Activated CD4-positive, alpha-beta T cell treated with anti-CD3 and anti-CD28 coated beads, Interleukin-2, amount 50 U/mL, for 48 hours (primary cell): ENCODE measurements around the gene R3HCC1L.

Source experiments
- DNase-seq, 2 experiments: peaks; one replicate each; pipeline ENCODE4 v3.0.0-alpha.2; 2020

The R3HCC1L gene

DNA sequence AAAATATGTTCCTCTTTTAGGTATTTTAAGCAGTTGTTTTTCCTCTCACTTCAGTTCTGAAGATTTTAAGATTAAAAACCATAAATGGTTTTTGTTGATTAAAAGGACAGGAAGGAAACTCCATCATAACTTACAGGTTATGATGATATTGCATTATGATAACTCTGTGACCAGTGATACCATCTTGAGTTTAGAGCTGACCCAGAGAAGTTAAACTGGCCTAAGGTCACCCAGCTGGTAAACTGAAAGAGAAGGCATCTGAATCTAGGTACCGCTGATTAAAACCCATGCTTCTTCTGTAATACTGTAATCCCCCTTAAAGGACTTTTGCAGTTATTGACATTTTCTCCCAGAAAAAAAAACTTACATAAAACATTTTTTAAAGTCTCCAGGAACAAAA, 103.9 kb downstream of the R3HCC1L start:
- DNase-seq = no peak

DNA sequence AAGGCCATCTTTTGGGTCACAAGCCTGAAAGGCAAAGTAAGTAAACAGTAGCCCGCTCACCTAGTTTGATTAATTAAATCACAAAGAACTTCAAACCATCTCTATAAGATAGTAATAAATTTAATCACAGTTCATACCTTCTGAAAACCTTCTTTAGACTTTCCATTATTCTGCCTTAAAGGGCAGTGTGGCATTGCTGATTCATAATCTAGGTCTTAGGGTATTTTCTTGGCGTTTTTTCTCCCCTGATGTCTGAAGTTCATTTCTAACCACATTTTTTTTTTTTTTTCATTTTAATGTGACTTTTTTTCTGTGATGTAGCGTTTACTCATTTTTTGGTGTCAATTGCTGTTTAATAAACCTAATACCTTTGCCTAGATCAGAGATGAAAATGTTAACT, 106.1 kb downstream of the R3HCC1L start:
- DNase-seq = no peak

DNA sequence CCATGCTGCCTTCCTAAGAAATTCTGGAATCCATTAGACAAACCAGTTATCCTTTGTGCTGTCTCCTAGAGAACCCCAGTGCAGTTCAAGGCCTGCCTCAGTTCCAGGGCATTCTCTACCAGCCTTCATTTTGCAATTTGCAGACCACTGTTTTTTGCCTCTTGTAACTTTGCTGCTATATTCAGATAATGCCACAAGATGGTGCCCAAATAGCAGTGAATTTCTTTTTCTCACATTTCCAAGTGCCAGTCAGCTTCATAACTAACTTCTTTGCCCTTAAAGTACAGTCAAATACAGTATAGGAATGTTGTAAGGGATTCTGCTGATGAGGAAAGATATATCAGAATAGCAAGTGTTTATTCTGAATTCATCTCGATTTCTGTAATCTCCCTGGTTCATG, 108.4 kb downstream of the R3HCC1L start:
- DNase-seq = no peak

DNA sequence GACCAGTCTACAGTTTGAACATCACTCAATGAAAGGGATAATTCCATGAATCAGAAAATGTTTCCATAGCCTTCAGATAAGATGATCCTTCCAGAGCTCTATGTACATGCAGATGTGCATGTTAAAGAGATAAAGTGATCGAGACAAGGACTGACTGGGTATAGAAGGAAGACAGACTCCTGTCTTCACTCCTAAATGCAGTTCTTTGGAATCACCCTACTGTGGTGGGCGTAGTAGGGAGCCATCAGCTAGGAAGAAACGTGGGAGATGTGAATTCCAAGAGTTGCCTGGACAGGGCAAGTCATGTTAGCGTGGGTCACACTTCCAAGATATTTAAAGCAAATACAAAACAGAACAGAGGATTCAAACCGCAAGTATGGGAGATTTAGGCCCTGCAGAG, 109.7 kb downstream of the R3HCC1L start:
- no peak for DNase-seq

DNA sequence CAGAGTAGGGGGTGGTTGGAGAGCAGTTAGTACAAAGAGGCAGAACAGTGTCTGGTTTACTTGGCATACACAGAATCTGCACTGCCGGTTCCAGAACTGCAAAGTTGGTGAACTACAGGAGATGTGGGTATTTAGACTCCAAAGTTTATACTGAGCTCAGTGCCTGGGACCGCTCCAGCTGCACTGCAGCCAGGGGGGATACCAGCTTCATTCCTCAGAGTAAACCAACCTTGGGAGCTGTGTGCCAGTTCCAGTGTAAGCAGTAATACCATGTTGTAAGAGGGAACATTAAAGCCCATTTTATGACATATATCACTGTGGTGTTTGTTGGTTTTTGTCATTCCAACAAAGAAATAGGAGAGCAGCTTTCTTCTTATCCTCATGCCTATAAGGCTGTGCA, 110.1 kb downstream of the R3HCC1L start:
- DNase-seq = no peak

DNA sequence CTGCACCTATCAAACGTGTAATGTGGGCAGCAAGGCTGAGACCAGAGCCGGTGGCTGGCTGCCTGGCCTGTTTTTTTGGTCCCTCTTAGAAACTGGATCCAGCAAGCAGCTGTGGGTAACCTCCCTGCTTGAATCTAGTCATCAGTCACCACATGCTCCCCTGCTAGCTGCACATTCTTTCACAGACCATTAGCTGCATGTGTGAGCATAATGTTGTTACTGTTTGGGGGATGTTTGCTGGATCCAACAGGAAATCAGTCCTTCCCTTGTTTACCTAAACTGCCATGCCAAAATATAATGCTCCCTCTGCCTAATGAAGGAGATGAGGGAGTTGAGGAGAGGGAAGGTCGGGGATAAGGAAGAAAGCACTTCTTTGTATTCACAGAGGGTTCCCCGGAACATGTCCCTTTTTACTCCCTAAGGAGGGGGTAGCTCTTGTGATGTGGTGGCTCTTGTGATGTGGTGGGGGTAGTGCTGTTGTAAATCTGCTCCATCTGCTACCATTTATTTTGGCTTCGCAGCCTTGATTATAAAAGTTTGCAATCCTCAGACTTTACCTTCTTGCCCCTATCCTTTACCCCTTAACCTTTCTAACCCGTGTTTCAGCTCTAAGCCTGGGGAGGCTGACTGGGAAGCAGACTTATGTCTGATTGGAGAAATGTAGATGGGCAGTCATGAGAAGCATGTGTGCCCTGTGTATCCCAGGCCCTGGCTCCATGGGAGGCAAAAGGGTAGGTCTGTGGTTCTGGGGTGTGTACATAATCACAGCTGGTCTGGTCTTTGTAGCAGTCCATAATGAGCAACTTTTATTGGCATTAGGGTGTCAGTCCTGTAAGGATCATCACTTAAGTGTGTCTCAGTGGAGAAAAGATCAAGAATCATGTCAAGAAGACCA, 112.7 kb downstream of the R3HCC1L start:
- no peak for DNase-seq

DNA sequence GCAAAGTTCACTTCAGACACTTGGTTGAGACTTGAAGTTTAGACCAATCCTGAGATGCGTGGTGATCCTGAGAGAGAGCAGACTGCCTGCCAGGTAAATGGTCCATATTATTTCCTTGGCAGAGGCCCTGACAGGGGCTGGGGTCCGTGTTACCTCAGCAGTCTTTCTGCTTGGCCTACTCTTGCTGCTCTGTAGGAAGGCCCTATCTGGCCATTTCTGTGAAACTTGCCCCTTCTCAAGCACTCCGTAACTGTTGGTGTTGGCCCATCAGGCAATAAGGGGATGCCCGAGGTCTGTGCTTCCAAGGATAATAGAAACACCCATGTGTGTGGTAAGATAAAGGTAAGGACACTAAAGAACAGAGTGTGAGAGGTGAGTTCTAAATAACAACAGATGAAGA, 113.6 kb downstream of the R3HCC1L start:
- DNase-seq = no peak

DNA sequence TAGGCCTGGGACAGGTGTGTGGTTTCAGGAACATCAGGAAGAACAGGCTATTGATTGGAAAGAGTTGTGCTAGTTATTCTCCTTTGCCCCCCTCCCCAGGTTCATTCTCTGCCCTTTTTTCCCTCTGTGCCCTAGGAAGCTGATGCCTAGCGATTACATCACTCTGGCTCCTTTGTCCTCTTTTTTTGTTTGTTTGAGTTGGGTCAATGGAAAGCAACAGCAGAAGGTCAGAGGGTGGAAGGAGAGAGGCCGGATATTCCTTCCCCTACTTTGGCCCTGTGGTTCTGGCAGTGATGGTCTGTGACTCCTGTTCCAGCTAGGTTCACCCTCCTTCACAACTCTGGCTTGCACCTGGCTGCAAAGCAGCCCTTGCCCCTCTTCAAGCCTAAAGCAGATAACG, 114.7 kb downstream of the R3HCC1L start:
- DNase-seq = no peak

DNA sequence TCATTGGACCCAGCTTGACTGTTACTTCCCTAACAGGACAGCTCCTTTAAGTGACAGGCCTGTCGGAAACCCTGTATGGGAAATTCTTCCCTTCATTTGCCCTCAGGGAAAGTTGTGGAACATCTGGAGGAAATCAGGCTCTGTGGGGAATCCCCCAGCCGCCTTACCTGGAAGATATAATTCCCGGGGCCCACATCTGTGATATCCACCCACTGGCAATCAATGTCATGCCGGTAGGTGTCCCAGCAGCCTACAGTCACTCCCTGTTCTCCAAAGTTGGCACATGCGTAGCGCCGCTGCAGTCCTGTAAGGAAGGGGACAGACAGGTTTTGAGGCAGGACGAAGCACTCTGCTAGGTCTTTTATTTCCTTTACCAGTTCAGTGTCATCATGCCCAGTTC, 116.9 kb downstream of the R3HCC1L start:
- no peak for DNase-seq

DNA sequence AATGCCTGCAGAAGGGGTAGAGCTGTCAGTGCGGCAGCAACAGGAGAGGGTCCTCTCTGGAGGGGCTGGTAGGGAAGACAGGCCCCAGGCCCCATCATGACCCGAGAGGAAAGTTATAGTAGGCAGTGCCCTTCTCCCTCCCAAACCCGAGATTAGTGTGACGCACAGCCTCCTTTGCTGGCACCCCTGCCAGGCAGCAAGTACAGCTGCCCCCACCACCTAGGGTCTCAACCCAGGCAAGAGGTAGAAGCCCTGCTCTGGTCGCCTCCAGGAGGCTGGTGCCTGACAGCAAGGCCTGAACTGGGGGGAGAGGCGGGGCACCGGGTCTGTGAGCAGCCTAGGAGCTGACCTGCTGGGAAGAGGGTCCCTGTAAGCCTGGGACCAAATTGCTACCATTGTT, 118.0 kb downstream of the R3HCC1L start:
- no peak for DNase-seq

DNA sequence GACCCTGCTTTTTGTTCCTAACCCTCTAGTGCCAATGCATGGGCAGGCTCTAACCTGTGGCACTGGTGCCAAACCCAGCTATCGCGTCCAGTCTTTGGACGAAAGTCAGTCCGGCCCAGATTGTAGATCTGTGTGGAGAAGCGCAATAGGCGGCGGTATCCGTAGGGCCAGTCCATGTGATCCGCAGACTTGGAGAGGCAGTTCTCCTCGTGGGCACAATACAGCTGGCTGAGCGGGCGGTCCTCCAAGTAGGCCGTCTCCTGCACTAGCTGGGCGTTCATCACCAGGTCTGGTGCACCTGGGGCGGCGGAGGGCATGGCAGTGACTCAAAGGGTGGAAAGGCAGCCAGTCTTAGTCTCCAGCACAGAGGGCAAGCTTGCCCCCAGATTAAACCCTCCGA, 119.0 kb downstream of the R3HCC1L start:
- DNase-seq = no peak

DNA sequence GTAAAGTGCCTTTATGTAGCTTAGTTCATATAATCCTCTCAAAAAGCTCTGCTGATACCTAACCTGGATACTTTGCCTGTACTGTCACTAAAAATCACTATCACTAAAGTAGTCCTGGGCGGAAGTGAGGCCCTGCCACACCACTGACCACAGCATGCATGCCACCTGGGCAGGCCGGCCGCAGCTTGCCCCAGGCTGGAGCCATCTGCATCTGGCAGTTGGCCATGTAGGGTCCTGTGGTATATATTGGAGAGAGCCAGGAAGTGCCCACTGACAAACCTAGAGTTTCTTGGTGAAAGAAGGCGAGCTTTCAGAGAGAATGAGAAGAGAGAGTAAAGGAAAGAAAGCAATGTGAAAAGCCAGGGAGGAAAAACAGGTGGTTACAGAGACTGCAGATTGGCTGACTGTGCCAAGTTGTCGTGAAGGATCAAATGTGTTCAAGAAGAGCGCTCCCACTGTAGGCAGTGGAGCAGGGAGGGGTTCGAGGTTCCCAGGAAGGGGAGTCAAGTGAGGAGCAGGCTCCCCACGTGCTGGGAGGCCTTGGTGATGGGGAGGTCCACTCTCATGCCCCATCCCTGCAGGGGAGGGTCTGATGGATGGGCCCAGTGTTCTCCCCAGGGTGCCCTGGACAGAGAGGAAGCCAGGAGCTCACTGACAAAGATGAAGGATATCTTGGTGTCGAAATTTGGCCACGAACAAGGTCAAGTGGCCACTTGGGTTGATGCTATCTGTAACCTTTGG, 119.9 kb downstream of the R3HCC1L start:
- DNase-seq = no peak

DNA sequence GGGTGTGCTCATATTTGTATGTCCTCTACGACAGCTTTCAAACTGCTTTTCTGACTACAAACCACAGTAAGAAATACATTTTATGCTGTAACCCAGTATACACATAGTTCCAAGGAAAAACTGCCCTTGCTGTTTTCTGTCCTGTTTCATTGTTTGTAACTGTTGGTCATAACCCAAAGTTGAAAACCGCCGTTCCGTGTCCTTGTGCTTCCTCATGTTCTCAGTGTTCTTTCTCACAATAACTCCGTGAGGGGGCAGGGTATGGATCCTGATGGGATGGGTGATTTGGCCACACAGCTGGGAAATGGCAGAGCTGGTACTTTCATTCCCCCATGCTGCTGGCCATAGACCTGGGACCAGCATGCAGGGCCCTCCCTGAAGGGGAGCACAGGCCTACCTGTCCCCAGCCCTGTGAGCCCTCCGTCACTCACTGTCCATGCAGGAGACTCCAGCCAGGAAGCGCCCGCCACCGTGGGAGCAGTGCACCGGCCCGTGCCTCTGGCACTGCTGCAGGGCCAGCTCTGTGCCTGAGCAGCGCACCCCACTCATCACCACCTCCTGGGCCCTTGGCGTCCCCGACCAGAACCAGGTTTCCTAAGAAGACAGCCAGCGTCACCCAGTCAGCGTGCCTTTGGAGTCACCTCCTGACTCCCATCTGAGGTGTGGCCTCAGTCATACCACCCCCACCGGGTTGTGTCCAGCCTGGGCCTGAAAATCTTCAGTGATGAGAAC, 120.9 kb downstream of the R3HCC1L start:
- no peak for DNase-seq

DNA sequence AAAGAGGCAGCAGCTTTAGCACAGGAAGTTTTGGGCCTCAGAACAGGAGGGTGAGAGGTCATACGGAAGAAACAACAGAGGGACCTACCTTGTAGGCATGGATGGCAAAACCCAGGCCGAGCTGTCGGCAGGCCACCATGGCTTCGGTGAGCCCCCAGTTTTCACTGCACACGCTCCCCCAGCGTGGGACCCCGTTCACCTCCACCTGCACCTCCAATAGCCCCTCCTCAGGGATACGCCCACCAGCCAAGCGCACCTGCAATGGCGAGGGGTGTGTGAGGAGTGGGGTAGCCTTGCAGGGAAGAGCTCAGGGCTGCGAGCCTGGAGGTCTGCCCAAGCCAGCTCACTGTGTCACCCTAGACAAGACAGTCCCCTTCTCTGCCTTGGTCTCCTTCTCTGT, 122.2 kb downstream of the R3HCC1L start:
- no peak for DNase-seq

DNA sequence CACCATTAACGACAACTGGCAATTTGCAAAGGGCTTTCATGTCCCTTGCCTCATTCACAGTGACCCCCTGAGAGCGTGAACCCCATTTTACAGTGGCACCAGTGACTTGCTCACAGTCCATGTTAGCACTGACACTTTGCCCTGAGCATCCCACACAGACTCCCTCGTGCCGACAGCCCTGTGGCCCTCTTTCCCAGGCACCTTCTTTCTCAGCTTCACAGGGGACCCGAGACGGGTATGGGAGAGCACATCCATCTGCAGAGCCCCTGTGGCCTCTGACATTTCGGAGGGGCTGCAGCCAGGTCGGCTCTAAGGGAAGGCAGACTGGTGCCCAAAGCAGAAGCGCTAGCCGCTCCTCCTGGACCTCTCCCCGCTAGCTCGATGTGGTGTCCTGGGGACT, 122.7 kb downstream of the R3HCC1L start:
- DNase-seq = no peak

DNA sequence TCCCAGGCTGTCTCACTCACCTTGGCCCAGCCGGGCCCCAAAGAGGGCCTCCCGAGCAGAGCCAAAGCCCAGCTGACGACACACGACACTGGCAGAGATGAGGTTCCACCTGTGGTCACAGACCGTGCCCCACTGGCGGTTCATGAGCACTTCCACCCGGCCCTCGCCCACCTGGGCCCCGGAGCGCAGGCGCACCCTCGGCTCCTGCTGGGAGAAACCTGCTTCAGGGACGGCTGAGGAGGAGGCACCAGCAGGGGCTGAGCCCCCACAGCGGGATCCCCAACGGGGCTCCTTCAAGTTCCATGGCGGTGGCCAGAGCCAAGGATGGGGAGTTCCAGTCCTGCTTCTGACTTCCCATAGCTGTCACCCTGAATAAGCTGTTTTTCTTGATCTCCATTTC, 123.5 kb downstream of the R3HCC1L start:
- DNase-seq = no peak

DNA sequence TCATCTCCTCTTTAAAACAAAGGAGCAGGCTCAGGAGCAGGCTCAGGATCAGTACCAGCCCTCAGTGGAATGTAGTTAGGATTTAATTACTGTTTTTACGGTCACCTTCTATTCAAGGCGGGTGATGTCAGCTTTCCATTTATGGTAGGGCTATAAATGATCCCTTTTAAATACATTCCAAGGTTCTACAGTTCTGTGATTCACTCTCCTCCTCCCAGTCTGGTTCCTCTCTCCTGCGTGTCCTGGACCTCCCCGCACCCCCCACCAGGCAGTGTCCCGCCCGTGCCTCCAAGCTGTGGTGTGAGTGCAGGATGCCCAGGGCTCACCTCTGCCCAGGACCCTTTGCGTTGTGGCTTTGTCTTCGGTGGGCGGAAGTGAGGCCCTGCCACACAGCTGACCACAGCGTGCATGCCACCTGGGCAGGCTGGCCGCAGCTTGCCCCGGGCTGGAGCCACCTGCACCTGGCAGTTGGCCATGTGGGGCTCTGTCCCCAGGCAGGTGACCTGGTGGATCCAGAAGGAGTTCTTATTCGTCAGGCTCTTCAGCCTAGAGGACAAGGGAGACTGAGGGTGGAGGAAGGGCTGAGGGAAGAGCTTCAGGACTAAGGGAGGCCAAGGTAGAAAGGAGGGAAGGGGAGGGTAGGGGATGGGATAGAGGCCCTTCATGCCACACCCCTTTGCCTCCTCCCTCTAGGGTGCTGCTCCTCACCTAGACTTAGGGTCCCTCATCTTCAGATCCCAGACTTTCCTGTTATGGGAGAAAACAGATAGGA, 124.4 kb downstream of the R3HCC1L start:
- DNase-seq = no peak

DNA sequence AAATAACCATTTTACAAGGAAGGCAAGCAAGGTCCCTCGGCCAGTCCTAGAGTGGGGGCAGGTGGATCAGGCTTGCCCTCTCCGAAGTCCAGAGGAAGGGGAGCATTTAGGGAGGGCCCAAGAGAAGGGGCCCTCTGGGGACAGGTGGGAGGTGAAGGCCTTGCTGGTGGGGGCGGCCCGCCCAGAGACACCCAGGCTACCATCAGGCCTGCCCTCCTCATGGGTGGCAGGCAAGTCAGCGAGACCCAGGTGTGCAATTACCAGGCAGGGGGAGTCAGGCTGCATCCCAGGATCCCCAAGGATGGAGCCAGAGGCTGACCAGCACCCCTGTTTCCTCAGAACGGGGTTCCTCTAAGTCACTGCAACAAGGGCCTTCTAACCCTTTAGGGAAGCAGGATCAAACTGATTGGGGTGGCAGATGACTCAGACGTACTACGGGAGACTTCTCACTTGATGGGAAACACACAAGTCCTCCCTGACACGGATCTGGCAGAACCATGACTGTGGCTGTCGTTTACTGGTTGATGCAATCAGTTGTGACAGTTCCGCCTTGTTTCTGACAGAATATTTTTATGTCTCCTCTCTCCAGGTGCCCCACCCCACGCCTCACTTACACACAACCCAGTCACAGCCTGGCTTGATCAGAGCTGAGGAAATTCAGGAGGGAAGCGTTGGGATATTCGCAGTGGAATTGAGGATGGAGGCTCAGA, 125.3 kb downstream of the R3HCC1L start:
- no peak for DNase-seq

DNA sequence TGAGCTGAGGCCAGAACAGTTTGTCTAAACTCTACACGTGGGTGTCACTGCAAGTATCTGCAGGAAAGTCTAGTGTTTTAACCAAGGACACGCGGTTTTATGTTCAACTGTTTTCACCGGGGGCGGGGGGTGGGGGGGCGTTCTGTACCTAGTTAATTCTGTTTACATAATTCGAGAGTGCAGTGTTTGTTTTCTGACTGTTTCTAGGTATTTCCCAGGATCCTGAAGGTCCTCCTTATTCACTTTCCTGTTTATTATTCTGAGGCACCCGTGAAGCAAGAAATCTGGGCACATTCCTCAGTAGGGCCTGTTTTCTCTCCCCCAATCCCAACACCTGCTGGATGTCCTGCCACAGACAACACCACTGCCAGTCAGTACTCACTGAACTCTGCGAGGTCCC, 125.9 kb downstream of the R3HCC1L start:
- DNase-seq = no peak

DNA sequence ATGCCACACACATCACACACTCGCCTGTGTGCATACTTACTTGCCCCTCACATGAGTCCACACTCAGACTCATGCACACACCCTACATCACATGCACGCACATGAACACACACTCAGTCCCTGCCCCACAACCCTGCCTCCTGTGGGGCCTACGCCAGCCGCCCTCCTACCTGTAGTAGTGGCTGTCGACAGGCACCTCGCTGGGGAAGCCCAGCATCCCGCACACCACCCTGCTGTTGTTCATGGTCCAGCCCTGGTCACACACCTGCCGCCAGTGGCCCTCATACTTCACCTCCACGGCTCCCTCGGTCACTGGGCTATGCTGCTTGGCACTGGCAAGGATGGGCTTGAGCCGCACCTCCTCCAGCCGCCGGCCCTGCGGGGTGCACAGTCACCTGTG, 126.3 kb downstream of the R3HCC1L start:
- no peak for DNase-seq

DNA sequence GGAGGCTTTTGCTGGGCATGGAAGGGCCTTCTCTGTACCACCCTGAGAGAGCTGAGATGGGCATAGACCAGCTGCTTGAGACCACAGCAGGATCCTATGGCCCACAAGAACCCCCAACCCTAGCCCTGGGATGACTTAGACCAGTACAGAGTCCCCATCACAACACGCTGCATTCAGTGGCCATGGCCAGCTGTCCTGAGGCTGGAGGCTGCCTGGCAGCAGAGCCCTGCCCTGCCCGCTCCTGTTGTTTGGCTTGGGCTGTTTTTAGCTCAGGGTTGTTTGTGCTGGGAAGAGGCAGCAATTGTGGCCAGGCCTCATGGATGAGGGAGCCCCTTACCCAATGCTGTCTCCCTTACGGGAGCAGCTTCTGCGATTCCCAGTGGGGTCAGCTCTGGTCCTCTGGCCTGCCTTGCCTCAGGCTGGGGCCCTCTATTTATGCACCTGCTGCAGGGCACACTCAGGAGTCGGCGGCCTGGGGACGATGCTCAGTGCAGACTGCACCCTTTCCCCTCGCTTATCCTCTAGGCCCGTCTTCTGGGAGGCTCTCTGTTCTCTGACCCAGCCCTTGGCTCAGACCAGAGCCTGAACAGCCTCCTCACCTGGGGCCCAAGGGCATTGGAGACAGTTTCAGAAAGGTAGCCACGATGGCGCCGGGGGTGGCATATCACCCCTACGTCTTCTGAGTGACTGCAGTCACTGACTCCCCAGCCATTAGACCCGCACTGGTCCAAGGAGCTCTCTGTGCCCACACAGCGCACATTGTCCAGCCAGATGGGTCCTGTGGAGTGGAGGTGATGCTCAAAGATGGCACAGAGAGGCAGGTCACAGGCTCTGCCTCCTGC, 127.2 kb downstream of the R3HCC1L start:
- no peak for DNase-seq
